Epithelial cell of proximal tubule (primary cell): ENCODE measurements around the gene MCF2L2. TPM values are rescaled to one million over a fixed set of nuclear protein-coding genes. Genes with fewer than 3 reads are reported as not detected.

Experiments
- DNase-seq: peaks from one replicate; pipeline ENCODE4 v3.0.0-alpha.2; 2011; ENCODE audit warnings: low read depth
- H3K4me3 ChIP-seq: 2 replicates; pipeline ENCODE4 v1.5.1; 2011; ENCODE audit warnings: low read depth, mild to moderate bottlenecking, low read length
- total RNA-seq: library from RNA; depleted of rRNA; stranded (reverse); fragments of >200 nt; gene quantifications from 2 replicates; pipeline ENCODE4 v1.2.3, GENCODE V29; 2015
- TF ChIP-seq, protein P1 (sequence below): conservative IDR thresholded peaks from 2 replicates; pipeline ENCODE4 v1.5.1; 2012; ENCODE audit warnings: low read depth, mild to moderate bottlenecking, low read length

Gene MCF2L2
- total RNA-seq, 1 donor from 2014 or later, result 0.58 TPM

DNA sequence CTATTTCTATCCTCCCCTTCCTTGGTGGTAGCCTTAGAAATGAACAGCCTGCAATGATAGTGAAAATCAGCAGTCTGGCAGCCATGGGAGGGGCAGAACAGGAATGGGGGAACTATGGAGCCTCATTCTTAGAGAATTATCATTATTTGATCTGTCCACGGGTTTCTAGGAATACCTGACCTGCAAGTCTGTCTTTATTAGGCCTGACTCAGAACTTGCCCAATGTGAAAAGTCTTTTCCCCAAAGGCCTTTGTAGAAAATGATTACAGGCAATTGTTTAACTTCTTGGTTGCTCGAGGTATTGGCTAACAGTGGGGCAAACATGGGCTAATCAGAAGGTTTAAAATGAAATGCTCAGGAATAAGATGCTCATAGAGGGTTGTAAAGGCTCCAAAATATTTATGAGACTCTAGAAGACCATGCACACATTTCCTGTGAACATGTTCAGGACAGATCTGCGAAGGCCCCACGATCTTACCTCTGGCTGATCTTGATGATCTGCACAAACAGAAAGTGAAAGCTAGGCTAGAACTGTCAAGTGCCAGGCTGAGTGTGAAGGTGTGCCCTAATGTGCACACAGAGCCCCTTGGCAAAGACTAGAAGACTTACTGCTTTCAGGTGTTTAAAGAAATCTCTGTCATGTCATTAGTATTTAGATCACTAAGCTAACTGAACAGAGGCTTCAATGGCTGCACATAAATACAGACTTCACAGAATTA is 226.3 kb downstream of the MCF2L2 start:
- TF ChIP-seq, protein P1, sequence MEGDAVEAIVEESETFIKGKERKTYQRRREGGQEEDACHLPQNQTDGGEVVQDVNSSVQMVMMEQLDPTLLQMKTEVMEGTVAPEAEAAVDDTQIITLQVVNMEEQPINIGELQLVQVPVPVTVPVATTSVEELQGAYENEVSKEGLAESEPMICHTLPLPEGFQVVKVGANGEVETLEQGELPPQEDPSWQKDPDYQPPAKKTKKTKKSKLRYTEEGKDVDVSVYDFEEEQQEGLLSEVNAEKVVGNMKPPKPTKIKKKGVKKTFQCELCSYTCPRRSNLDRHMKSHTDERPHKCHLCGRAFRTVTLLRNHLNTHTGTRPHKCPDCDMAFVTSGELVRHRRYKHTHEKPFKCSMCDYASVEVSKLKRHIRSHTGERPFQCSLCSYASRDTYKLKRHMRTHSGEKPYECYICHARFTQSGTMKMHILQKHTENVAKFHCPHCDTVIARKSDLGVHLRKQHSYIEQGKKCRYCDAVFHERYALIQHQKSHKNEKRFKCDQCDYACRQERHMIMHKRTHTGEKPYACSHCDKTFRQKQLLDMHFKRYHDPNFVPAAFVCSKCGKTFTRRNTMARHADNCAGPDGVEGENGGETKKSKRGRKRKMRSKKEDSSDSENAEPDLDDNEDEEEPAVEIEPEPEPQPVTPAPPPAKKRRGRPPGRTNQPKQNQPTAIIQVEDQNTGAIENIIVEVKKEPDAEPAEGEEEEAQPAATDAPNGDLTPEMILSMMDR, result no peak
- H3K4me3 ChIP-seq, result no peak overlapping the region
- DNase-seq, result no peak

DNA sequence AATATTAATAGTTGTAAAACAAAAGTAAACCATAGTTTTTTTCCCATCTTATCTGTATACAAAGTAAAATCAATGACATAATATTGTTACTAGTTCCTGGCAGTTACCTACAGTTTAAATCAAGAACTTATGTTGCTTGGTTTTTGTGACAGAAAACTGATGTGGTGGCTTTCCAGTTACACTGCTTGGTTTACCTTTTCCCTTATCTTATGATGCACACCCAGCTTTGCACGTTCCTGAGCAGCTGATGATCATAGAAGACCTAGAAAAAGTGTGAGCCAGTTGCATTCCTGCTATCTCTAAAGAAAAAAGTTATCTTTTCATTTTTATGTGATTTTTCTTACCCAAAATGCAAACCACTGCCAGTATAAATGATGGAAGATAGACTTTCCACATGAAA is 229.5 kb downstream of the MCF2L2 start:
- TF ChIP-seq, protein P1, result no peak
- H3K4me3 ChIP-seq, result no peak overlapping the region
- DNase-seq, result no peak

DNA sequence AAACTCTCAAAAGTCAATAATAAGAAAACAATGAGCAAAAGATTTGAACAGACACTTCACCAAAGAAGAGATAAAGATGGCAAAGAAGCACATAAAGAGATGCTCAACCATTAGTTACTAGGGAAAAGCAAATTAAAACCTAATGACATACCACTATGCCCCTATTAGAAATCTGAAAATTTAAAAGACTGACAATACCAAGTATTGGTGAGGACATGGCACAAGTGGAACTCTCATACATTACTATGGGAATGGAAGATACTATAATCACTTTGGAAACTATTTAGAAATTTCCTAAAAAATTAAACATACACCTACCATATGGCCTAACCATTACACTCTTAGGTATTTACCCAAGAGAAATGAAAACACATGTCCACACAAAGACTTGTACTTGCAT is 230.7 kb downstream of the MCF2L2 start:
- DNase-seq, result no peak
- H3K4me3 ChIP-seq, result no peak overlapping the region
- TF ChIP-seq, protein P1, result no peak

DNA sequence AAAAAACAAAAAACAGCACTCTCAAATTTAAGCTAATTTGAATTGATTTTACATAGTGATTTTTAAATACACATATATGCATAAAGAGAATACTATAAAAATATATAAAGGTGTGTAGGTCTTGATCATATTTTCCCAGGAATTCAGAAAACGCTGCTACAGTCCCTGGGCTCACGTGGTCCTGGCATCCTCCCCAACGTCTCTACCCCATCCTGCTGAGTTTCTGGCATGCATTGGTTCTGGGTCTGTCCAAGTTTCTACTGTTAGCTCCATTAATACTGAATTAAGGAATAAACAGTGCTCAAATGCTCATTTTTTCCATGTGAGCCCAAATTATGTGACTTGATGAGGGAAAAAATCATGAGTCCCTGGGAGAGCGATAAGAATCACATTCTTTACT is 233.2 kb downstream of the MCF2L2 start:
- no peak for DNase-seq
- TF ChIP-seq, protein P1, result no peak
- no peak overlapping the region for H3K4me3 ChIP-seq

DNA sequence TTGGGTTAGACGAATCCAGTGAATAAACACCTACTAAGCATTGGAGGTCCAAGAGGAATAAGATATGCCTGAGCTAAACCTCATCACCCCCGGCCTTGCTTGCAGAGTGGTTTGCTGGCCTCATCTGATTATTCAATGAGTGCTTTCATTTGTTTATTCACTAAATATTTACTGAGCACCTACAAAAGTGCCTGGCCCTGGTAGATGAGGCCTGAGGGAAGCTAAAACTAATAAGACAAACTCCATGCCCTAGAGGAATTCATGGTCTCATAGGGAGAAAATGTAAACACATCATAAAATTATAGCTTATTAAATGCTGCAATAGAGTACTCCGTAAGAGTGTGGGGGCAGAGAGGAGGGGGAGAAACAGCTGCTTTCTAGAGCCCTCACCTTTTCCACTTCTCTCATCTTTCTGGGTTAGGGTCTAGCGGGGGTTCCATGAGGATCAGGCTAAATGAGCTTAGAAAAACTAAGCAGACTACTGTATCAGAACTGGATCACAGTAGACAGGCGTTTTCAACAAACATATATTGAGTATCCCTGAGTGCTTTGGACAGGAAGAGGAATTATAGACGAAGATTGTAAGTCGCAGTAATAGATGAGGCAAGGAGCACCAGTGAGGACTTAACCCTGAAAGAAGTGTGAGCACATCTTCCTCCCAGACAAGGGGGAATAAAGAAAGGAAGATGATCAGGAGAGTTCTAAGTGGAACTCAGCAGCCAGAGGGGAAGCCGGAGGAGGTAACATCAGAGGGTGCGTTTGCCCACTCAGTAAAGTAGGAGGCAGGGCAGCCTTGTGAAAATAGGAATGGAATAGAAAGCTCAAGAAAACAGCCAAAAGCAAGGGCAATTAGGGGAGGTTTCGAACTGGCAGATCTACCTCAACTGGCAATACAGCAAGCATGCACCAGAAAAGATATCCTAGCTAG is 234.4 kb downstream of the MCF2L2 start:
- no peak overlapping the region for H3K4me3 ChIP-seq
- no peak for DNase-seq
- TF ChIP-seq, protein P1, result no peak

DNA sequence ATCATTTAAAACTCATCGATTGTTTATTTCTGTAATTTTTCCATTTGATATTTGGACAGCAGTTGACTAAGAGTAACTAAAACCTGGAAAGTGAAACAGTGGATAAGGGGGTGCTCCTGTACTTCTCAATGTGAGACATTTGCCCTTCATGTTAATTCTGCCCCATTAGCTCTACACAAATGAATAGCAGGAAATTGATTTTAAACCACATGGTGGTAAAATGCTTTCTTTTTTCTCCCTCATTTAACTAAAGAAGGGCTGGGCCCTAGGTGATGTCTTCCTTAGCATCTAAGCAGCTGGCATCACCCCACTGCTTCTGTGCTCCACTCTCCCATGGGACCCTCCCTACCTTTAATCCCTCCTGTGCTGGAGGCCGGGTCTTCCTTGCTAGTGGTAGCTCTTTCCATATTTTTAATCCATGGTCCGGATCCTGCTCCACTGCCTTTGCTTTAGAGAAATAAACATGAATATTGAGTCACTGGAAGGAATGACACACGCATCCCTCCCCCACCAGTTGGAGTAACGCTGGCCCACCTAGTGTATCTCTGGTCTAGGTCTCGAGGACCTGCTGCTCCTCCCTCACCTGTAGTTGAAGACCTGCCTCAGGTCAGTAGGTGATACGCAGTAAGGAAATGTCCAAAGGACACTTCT is 235.6 kb downstream of the MCF2L2 start:
- DNase-seq, result no peak
- TF ChIP-seq, protein P1, result no peak
- no peak overlapping the region for H3K4me3 ChIP-seq
